ENCODE data around the gene NR2F2. TPM values are rescaled to one million over a fixed set of nuclear protein-coding genes. Genes with fewer than 3 reads are reported as not detected.

NR2F2 gene
- total RNA-seq, 1 donor from 2014 or later = 12.8 TPM

DNA sequence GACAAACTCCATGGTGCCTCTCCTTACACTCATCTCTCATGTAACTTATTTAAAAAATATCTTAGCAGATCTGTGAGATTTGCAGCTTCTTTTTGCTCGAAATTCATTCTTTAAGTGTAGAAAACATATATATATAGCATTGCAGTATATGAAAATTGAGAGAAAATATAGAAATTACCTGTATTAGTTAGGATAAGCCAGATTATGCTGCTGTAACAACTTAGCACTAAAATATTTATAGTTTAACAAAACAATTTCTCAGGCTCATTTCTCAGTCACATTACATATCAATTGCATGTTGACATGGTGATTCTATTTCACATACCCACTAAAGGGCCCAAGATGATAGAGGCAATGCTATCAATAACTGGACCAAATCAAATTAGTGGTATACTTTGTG is 54.7 kb downstream of the NR2F2 start:
- Histone ChIP-seq H3K4me3 (no peak overlapping the region), H3K36me3 (no peaks in the 10 kb centered on the region), H3K27me3 (ENCODE audit: low read depth) (peaks cover 5% of the 10 kb centered on the region), H3K27ac (replicated peaks) (no peak overlapping the region), H3K9me3 (replicated peaks) (peaks cover 17% of the 10 kb centered on the region), H3K4me1 (no peaks in the 10 kb centered on the region)
- intact Hi-C loops (cut with micrococcal nuclease) = no loop called here
- TF ChIP-seq, protein P1, sequence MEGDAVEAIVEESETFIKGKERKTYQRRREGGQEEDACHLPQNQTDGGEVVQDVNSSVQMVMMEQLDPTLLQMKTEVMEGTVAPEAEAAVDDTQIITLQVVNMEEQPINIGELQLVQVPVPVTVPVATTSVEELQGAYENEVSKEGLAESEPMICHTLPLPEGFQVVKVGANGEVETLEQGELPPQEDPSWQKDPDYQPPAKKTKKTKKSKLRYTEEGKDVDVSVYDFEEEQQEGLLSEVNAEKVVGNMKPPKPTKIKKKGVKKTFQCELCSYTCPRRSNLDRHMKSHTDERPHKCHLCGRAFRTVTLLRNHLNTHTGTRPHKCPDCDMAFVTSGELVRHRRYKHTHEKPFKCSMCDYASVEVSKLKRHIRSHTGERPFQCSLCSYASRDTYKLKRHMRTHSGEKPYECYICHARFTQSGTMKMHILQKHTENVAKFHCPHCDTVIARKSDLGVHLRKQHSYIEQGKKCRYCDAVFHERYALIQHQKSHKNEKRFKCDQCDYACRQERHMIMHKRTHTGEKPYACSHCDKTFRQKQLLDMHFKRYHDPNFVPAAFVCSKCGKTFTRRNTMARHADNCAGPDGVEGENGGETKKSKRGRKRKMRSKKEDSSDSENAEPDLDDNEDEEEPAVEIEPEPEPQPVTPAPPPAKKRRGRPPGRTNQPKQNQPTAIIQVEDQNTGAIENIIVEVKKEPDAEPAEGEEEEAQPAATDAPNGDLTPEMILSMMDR (IDR thresholded peaks at IDR 0.05; ENCODE audit: borderline replicate concordance) = no peak
- DNase-seq = no peak

DNA sequence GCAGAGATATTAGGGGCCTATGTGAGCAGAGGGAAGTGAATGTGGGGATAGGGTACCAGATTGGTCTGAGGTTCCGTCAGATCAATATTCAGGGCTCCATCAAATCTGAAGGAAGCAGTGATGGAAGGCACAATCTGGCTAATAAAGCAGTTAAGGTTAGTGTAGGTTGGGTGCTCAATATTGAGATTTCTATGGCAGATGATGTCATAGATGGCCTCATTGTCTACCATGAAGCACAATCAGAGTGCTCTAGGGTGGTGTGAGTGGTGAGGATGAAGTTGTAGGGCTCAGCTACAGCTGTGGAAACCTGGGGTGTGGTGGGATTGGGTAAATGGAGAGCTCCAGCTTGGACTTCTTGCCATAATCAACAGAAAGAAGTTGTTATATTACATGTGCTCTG is 58.2 kb downstream of the NR2F2 start:
- Histone ChIP-seq H3K27me3 (ENCODE audit: low read depth) (peaks cover 5% of the 10 kb centered on the region), H3K27ac (replicated peaks) (no peak overlapping the region), H3K36me3 (no peaks in the 10 kb centered on the region), H3K4me1 (no peaks in the 10 kb centered on the region), H3K4me3 (no peak overlapping the region), H3K9me3 (replicated peaks) (peaks cover 17% of the 10 kb centered on the region)
- DNase-seq = no peak
- TF ChIP-seq, protein P1 (IDR thresholded peaks at IDR 0.05; ENCODE audit: borderline replicate concordance) = no peak
- intact Hi-C loops (cut with micrococcal nuclease) = no loop called here

Measured in left ventricle myocardium inferior (tissue), 1 donor.